Vein endothelial cell (primary cell): Measurements from ENCODE around the gene ZNF443. TPM values are rescaled to one million over a fixed set of nuclear protein-coding genes. Genes with fewer than 3 reads are reported as not detected.

Experiments used
- total RNA-seq: library from RNA; depleted of rRNA; stranded (reverse); fragments of >200 nt; gene quantifications from 2 replicates; pipeline ENCODE4 v1.2.3, GENCODE V29; 2012

ZNF443 gene
- total RNA-seq: 4.6 and 5.2 TPM in 2 replicates

DNA sequence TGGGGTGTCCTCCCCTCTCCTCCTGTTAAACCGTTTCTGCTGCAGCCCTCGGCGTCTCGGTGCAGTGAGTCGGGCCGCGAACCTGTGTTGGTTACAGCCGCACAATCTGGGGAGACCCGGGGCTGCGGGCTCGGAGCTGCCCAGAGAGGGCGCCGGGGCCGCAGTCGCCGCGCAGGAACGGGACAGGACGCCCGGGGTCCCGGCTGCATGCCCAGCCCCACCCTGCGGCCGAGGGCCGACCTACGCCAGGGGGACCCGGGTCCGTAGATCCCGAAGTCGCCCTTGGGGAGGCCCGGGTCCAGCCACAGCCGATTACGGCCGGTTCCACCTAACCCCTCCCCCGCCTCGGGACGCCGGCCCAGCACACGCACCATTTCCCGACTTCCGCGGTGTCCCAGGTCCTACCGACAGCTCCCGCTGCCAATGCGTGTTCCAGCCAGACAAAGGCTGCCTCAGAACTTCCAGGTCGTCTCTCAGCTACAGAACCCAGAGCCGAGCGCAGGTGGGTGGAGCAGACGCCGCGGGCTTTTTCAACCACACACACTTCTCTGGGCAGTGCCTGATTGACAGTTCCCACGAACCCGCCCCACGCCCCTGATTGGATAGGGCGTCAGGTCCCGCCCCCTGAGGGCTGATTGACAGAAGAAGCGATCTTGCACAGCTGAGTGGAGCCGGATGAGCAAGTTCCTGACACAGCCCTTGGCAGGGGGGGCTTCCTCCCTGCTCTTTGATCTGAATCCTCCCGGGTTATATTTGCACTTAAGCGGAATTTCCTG lies at the start of gene ZNF443:
ZNF443 (minus strand) TSS at position 481 of the 776 bp plus-strand sequence; CDS start at position 374, 107 bp downstream.

DNA sequence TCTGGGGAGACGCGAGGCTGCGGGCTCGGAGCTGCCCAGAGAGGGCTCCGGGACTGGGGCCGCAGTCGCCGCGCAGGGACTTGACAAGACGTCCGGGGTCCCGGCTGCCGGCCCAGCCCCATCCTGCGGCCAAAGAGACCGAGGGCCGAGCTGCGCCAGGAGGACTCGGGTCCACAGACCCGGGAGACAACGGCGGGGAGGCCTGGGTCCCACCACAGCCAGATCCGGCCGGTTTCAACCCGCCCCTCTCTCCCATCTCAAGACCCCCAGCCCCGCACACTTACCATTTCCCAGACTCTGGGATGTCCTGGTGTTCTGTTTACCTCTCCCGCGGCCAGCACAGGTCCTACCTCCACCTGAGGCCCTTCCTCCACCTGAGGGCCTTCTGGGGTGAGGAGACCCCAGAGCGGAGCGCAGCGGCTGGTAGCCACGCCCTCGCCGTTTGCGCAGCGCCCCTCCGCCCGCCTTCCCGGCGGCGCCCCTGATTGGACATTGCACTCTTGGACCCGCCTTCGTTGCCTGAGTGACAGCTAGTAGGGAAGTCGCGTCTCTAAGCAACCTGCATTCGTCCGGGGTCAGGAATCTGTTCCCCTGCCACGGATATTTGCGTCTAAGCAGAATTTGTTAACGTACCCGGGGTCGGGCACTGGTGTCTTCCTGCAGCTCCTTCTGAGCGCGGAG lies 43.7 kb upstream of the ZNF443 start, which contains the start of gene ZNF709:
ZNF709 (minus strand) TSS at position 446 of the 681 bp plus-strand sequence; CDS start at position 287, 159 bp downstream.

DNA sequence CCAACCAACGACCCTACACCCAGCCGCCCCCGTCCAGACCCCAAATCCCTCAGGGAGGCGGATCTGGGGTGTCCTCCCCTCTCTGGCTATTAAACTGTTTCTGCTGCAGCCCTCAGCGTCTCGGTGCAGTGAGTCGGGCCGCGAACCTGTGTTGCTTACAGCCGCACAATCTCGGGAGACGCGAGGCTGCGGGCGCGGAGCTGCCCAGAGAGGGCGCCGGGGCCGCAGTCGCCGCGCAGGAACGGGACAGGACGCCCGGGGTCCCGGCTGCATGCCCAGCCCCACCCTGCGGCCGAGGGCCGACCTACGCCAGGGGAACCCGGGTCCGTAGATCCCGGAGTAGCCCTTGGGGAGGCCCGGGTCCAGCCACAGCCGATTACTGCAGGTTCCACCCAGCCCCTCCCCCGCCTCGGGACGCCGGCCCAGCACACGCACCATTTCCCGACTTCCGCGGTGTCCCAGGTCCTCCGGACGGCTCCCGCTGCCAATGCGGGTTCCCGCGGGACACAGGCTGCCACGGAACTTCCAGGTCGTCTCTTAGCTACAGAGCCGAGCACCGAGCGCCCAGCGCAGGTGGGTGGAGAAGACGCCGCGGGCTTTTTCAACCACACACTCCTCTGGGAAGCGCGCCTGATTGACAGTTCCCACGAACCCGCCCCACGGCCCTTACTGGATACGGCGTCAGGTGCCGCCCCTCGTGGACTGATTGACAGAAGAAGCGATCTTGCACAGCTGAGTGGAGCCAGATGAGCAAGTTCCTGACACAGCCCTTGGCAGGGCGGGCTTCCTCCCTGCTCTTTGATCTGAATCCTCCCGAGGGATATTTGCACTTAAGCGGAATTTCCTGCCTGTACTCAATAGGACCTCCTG lies 40.0 kb downstream of the ZNF443 start, which contains the start of gene ZNF799:
ZNF799 (minus strand) TSS at position 639 of the 870 bp plus-strand sequence; CDS start at position 438, 201 bp downstream.

Other genes with a start within 250 kb of the ZNF443 start
- 5.0 and 6.5 TPM in 2 replicates for gene ZNF44, start 146.1 kb downstream of the ZNF443 start, total RNA-seq
- 0.65 and 2.0 TPM in 2 replicates for gene ZNF563, start 107.4 kb downstream of the ZNF443 start, total RNA-seq
- gene ZNF442, start 75.3 kb downstream of the ZNF443 start, total RNA-seq: 0.65 and 1.5 TPM in 2 replicates
- gene ZNF799, start 39.8 kb downstream of the ZNF443 start, total RNA-seq: 5.6 and 6.4 TPM in 2 replicates
- gene ZNF709, start 43.8 kb upstream of the ZNF443 start, total RNA-seq: 2.3 and 3.6 TPM in 2 replicates
- gene ZNF564, start 110.5 kb upstream of the ZNF443 start, total RNA-seq: 5.9 and 6.9 TPM in 2 replicates
- gene ZNF490, start 169.8 kb upstream of the ZNF443 start, total RNA-seq: 7.2 and 9.9 TPM in 2 replicates
- 18.3 and 20.6 TPM in 2 replicates for gene ZNF791, start 169.9 kb upstream of the ZNF443 start, total RNA-seq
- 51.2 and 53.2 TPM in 2 replicates for gene MAN2B1, start 225.7 kb upstream of the ZNF443 start, total RNA-seq
- 4.9 and 8.8 TPM in 2 replicates for gene WDR83, start 225.8 kb upstream of the ZNF443 start, total RNA-seq
- gene DHPS, start 240.9 kb upstream of the ZNF443 start, total RNA-seq: 52.6 and 53.0 TPM in 2 replicates
- not detected in 2 replicates for gene GNG14, start 247.0 kb upstream of the ZNF443 start, total RNA-seq